Hematopoietic multipotent progenitor cell (in vitro differentiated cells): Measurements from ENCODE around the gene CHRNA1. TPM values are rescaled to one million over a fixed set of nuclear protein-coding genes. Genes with fewer than 3 reads are reported as not detected.
A peak's percentile ranks its signal among the peaks of the same experiment; 100 is the strongest.

Source experiments
- DNase-seq, 3 donors: peaks; one replicate each; pipeline ENCODE4 v3.0.0-alpha.2; 2011 to 2015; ENCODE audit warnings: low read depth in 2 of 3, low spot score in 2 of 3
- total RNA-seq: library from RNA; depleted of rRNA; stranded (reverse); fragments of >200 nt; gene quantifications from one replicate; pipeline ENCODE4 v1.2.3, GENCODE V29; 2012

The CHRNA1 gene
- total RNA-seq: not detected

GRCh38 chr2:174764280-174765255 is at the start of gene CHRNA1:
TSS of gene CHRNA1 (minus strand) at chr2:174764472. CDS start at chr2:174764394, 78 bp downstream.
- no peak for DNase-seq

- DNase-seq: no peak
Observed at GRCh38 chr2:174812037-174812436, 47.8 kb upstream of the CHRNA1 start.

- no peak for DNase-seq
Observed at GRCh38 chr2:174807931-174808330, 43.7 kb upstream of the CHRNA1 start.

GRCh38 chr2:174805803-174806202 is 41.5 kb upstream of the CHRNA1 start:
- DNase-seq: no peak

GRCh38 chr2:174802459-174802858 is 38.2 kb upstream of the CHRNA1 start:
- DNase-seq: no peak

- no peak for DNase-seq
Observed at GRCh38 chr2:174800436-174801205, 36.3 kb upstream of the CHRNA1 start.

GRCh38 chr2:174798801-174799200 is 34.5 kb upstream of the CHRNA1 start:
- DNase-seq: no peak

- DNase-seq: peak in 1 of 3 donors; percentile 12
Observed at GRCh38 chr2:174797781-174798276, 33.6 kb upstream of the CHRNA1 start.

GRCh38 chr2:174796319-174796771 is 32.1 kb upstream of the CHRNA1 start:
- DNase-seq: no peak

- no peak for DNase-seq
Observed at GRCh38 chr2:174794851-174795374, 30.6 kb upstream of the CHRNA1 start.

- DNase-seq: peak in 2 of 3 donors; percentile 16 to 56
Observed at GRCh38 chr2:174792309-174793025, 28.2 kb upstream of the CHRNA1 start.

- no peak for DNase-seq
Observed at GRCh38 chr2:174791746-174792280, 27.5 kb upstream of the CHRNA1 start.

GRCh38 chr2:174791020-174791419 is 26.7 kb upstream of the CHRNA1 start:
- no peak for DNase-seq

- no peak for DNase-seq
Observed at GRCh38 chr2:174789001-174789400, 24.7 kb upstream of the CHRNA1 start.

- no peak for DNase-seq
Observed at GRCh38 chr2:174788291-174788929, 24.1 kb upstream of the CHRNA1 start.

GRCh38 chr2:174787487-174788205 is 23.4 kb upstream of the CHRNA1 start:
- peak in 1 of 3 donors; percentile 61 for DNase-seq

- no peak for DNase-seq
Observed at GRCh38 chr2:174786066-174786725, 21.9 kb upstream of the CHRNA1 start.

GRCh38 chr2:174785481-174785880 is 21.2 kb upstream of the CHRNA1 start:
- no peak for DNase-seq
